ENCODE measurements around the gene CDH15.
"Not testable (repeated sequence)": the region's sequence is repeated elsewhere in the genome, so short reads cannot be mapped to it uniquely, and the experiment has no call there.

The CDH15 gene

GRCh38 chr16:89233678-89234490 is 62.3 kb downstream of the CDH15 start:
- no peak for DNase-seq (ENCODE audit: low spot score)

- no peak for DNase-seq (ENCODE audit: low spot score)
Observed at GRCh38 chr16:89237733-89238132, 66.2 kb downstream of the CDH15 start.

- DNase-seq (ENCODE audit: low spot score) = peak; percentile 79
Observed at GRCh38 chr16:89241187-89242007, 69.8 kb downstream of the CDH15 start.

GRCh38 chr16:89242795-89243200 is 71.2 kb downstream of the CDH15 start:
- no peak for DNase-seq (ENCODE audit: low spot score)

- DNase-seq (ENCODE audit: low spot score) = no peak
Observed at GRCh38 chr16:89243664-89244063, 72.1 kb downstream of the CDH15 start.

- not testable (repeated sequence) for DNase-seq (ENCODE audit: low spot score)
Observed at GRCh38 chr16:89244264-89244663, 72.7 kb downstream of the CDH15 start.

GRCh38 chr16:89244754-89245153 is 73.2 kb downstream of the CDH15 start:
- DNase-seq (ENCODE audit: low spot score) = no peak
